ENCODE results near the gene ANKRD1. TPM values are rescaled to one million over a fixed set of nuclear protein-coding genes. Genes with fewer than 3 reads are reported as not detected.
"Not testable (repeated sequence)": the region's sequence is repeated elsewhere in the genome, so short reads cannot be mapped to it uniquely, and the experiment has no call there.

The ANKRD1 gene
- polyA plus RNA-seq, 2 donors = 0.96 to 1.1 TPM

GRCh38 chr10:90890347-90890746, 30.5 kb downstream of the ANKRD1 start:
- peaks cover 2 to 6% of the 10 kb centered on the region in 2 donors for H3K36me3 ChIP-seq (ENCODE audit: control insufficient read depth in 2 of 2, insufficient read depth in 2 of 2, low read length in 1 of 2)
- H3K4me1 ChIP-seq (ENCODE audit: control insufficient read depth in 2 of 2, insufficient read depth in 2 of 2, low read length in 1 of 2) = no peaks in the 10 kb centered on the region
- H3K4me3 ChIP-seq (ENCODE audit: low read depth in 1 of 2, low read length in 2 of 2) = no peak overlapping the region
- no peak overlapping the region for H3K27ac ChIP-seq (ENCODE audit: low read depth in 2 of 2, low read length in 1 of 2)
- 83 to 94% methylated on average over 2 of the region's 2 CpGs for WGBS, 2 donors
- no peaks in the 10 kb centered on the region for H3K9me3 ChIP-seq (ENCODE audit: control insufficient read depth in 2 of 2, insufficient read depth in 1 of 2, low read depth in 1 of 2, low read length in 1 of 2)
- H3K27me3 ChIP-seq (ENCODE audit: control insufficient read depth in 1 of 2, insufficient read depth in 2 of 2, low read length in 2 of 2) = no peaks in the 10 kb centered on the region

GRCh38 chr10:90889636-90890035, 31.3 kb downstream of the ANKRD1 start:
- H3K4me3 ChIP-seq (ENCODE audit: low read depth in 1 of 2, low read length in 2 of 2) = no peak overlapping the region
- no peaks in the 10 kb centered on the region for H3K4me1 ChIP-seq (ENCODE audit: control insufficient read depth in 2 of 2, insufficient read depth in 2 of 2, low read length in 1 of 2)
- no peaks in the 10 kb centered on the region for H3K27me3 ChIP-seq (ENCODE audit: control insufficient read depth in 1 of 2, insufficient read depth in 2 of 2, low read length in 2 of 2)
- H3K9me3 ChIP-seq (ENCODE audit: control insufficient read depth in 2 of 2, insufficient read depth in 1 of 2, low read depth in 1 of 2, low read length in 1 of 2) = no peaks in the 10 kb centered on the region
- peaks cover 2 to 6% of the 10 kb centered on the region in 2 donors for H3K36me3 ChIP-seq (ENCODE audit: control insufficient read depth in 2 of 2, insufficient read depth in 2 of 2, low read length in 1 of 2)
- WGBS, 2 donors = 87 to 95% methylated on average over 1 of the region's 1 CpG
- H3K27ac ChIP-seq (ENCODE audit: low read depth in 2 of 2, low read length in 1 of 2) = no peak overlapping the region

DNA sequence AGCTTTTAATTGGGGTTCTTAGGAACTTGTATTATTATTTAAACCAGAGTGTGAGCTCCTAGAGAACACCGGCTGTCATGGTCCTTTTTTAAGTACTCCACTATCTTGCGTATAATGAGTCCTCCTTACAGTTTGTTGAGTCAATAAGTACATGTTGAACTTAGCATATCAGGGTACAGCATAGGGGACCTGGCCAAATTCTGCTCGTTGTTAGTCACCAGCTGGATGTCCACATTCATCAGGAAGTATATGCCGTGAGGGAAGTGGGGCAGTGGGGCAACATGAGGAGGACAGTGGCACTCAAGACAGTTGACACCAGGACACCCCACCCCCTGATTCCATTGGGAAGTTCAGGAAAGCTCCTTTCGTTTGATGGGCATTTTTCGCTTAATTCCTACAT, 32.5 kb downstream of the ANKRD1 start:
- Histone ChIP-seq H3K36me3 (ENCODE audit: control insufficient read depth in 2 of 2, insufficient read depth in 2 of 2, low read length in 1 of 2) (peaks cover 5 to 6% of the 10 kb centered on the region in 2 donors), H3K4me1 (ENCODE audit: control insufficient read depth in 2 of 2, insufficient read depth in 2 of 2, low read length in 1 of 2) (no peaks in the 10 kb centered on the region), H3K27ac (ENCODE audit: low read depth in 2 of 2, low read length in 1 of 2) (no peak overlapping the region), H3K4me3 (ENCODE audit: low read depth in 1 of 2, low read length in 2 of 2) (no peak overlapping the region), H3K27me3 (ENCODE audit: control insufficient read depth in 1 of 2, insufficient read depth in 2 of 2, low read length in 2 of 2) (no peaks in the 10 kb centered on the region), H3K9me3 (ENCODE audit: control insufficient read depth in 2 of 2, insufficient read depth in 1 of 2, low read depth in 1 of 2, low read length in 1 of 2) (no peaks in the 10 kb centered on the region)
- 92 to 94% methylated on average over 6 of the region's 6 CpGs for WGBS, 2 donors

- peaks cover 5 to 6% of the 10 kb centered on the region in 2 donors for H3K36me3 ChIP-seq (ENCODE audit: control insufficient read depth in 2 of 2, insufficient read depth in 2 of 2, low read length in 1 of 2)
Measured at GRCh38 chr10:90887555-90887954, 33.3 kb downstream of the ANKRD1 start.

GRCh38 chr10:90885176-90885575, 35.7 kb downstream of the ANKRD1 start:
- no peak overlapping the region for H3K27ac ChIP-seq (ENCODE audit: low read depth in 2 of 2, low read length in 1 of 2)
- H3K4me3 ChIP-seq (ENCODE audit: low read depth in 1 of 2, low read length in 2 of 2) = no peak overlapping the region
- H3K36me3 ChIP-seq (ENCODE audit: control insufficient read depth in 2 of 2, insufficient read depth in 2 of 2, low read length in 1 of 2) = peaks cover 5 to 6% of the 10 kb centered on the region in 2 donors
- no peaks in the 10 kb centered on the region for H3K27me3 ChIP-seq (ENCODE audit: control insufficient read depth in 1 of 2, insufficient read depth in 2 of 2, low read length in 2 of 2)
- H3K9me3 ChIP-seq (ENCODE audit: control insufficient read depth in 2 of 2, insufficient read depth in 1 of 2, low read depth in 1 of 2, low read length in 1 of 2) = no peaks in the 10 kb centered on the region
- 98 to 100% methylated on average over 1 of the region's 1 CpG for WGBS, 2 donors
- H3K4me1 ChIP-seq (ENCODE audit: control insufficient read depth in 2 of 2, insufficient read depth in 2 of 2, low read length in 1 of 2) = no peaks in the 10 kb centered on the region

More at GRCh38 chr10:90887555-90887954, 33.3 kb downstream of the ANKRD1 start:
- no peaks in the 10 kb centered on the region for H3K9me3 ChIP-seq (ENCODE audit: control insufficient read depth in 2 of 2, insufficient read depth in 1 of 2, low read depth in 1 of 2, low read length in 1 of 2)
- WGBS, 2 donors = 62 to 69% methylated on average over 6 of the region's 6 CpGs
- no peaks in the 10 kb centered on the region for H3K4me1 ChIP-seq (ENCODE audit: control insufficient read depth in 2 of 2, insufficient read depth in 2 of 2, low read length in 1 of 2)
- H3K27me3 ChIP-seq (ENCODE audit: control insufficient read depth in 1 of 2, insufficient read depth in 2 of 2, low read length in 2 of 2) = no peaks in the 10 kb centered on the region
- no peak overlapping the region for H3K4me3 ChIP-seq (ENCODE audit: low read depth in 1 of 2, low read length in 2 of 2)
- no peak overlapping the region for H3K27ac ChIP-seq (ENCODE audit: low read depth in 2 of 2, low read length in 1 of 2)

DNA sequence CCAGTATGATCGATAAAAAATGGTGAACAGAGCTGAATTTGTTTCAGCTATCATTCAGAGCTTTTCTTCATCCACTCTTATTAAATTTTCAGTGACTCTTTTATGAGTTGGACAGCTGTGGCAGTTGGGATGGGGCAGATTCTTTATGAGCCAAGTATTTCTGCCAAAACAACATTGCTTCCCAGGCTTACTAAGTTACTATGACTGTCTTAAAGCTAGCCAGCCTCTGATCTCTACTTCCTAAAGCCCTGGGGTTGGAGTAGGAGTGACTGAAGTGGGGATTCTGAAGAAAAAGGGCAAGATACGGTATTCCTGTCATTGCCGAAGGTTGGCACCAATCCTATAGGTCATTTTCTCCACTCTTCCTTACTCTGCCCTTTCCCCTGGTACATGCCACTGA, 36.5 kb downstream of the ANKRD1 start:
- no peaks in the 10 kb centered on the region for H3K27me3 ChIP-seq (ENCODE audit: control insufficient read depth in 1 of 2, insufficient read depth in 2 of 2, low read length in 2 of 2)
- no peaks in the 10 kb centered on the region for H3K4me1 ChIP-seq (ENCODE audit: control insufficient read depth in 2 of 2, insufficient read depth in 2 of 2, low read length in 1 of 2)
- 79 to 85% methylated on average over 3 of the region's 3 CpGs for WGBS, 2 donors
- no peak overlapping the region for H3K27ac ChIP-seq (ENCODE audit: low read depth in 2 of 2, low read length in 1 of 2)
- H3K4me3 ChIP-seq (ENCODE audit: low read depth in 1 of 2, low read length in 2 of 2) = no peak overlapping the region
- H3K36me3 ChIP-seq (ENCODE audit: control insufficient read depth in 2 of 2, insufficient read depth in 2 of 2, low read length in 1 of 2) = peaks cover 5 to 6% of the 10 kb centered on the region in 2 donors
- H3K9me3 ChIP-seq (ENCODE audit: control insufficient read depth in 2 of 2, insufficient read depth in 1 of 2, low read depth in 1 of 2, low read length in 1 of 2) = no peaks in the 10 kb centered on the region

- not testable (repeated sequence) for H3K27ac ChIP-seq (ENCODE audit: low read depth in 2 of 2, low read length in 1 of 2); H3K4me3 ChIP-seq (ENCODE audit: low read depth in 1 of 2, low read length in 2 of 2); H3K4me1 ChIP-seq (ENCODE audit: control insufficient read depth in 2 of 2, insufficient read depth in 2 of 2, low read length in 1 of 2); H3K27me3 ChIP-seq (ENCODE audit: control insufficient read depth in 1 of 2, insufficient read depth in 2 of 2, low read length in 2 of 2); H3K9me3 ChIP-seq (ENCODE audit: control insufficient read depth in 2 of 2, insufficient read depth in 1 of 2, low read depth in 1 of 2, low read length in 1 of 2)
- H3K36me3 ChIP-seq (ENCODE audit: control insufficient read depth in 2 of 2, insufficient read depth in 2 of 2, low read length in 1 of 2) = peaks cover 3 to 14% of the 10 kb centered on the region in 2 donors
- WGBS, 2 donors = 69 to 76% methylated on average over 8 of the region's 8 CpGs
Measured at GRCh38 chr10:90880059-90880719, 40.7 kb downstream of the ANKRD1 start.

- Histone ChIP-seq H3K4me1 (ENCODE audit: control insufficient read depth in 2 of 2, insufficient read depth in 2 of 2, low read length in 1 of 2) (no peaks in the 10 kb centered on the region), H3K36me3 (ENCODE audit: control insufficient read depth in 2 of 2, insufficient read depth in 2 of 2, low read length in 1 of 2) (peaks cover 3 to 11% of the 10 kb centered on the region in 2 donors), H3K27me3 (ENCODE audit: control insufficient read depth in 1 of 2, insufficient read depth in 2 of 2, low read length in 2 of 2) (no peaks in the 10 kb centered on the region), H3K27ac (ENCODE audit: low read depth in 2 of 2, low read length in 1 of 2) (no peak overlapping the region), H3K9me3 (ENCODE audit: control insufficient read depth in 2 of 2, insufficient read depth in 1 of 2, low read depth in 1 of 2, low read length in 1 of 2) (no peaks in the 10 kb centered on the region), H3K4me3 (ENCODE audit: low read depth in 1 of 2, low read length in 2 of 2) (no peak overlapping the region)
- 84 to 89% methylated on average over 2 of the region's 2 CpGs for WGBS, 2 donors
Measured at GRCh38 chr10:90879062-90879461, 41.8 kb downstream of the ANKRD1 start.

- H3K9me3 ChIP-seq (ENCODE audit: control insufficient read depth in 2 of 2, insufficient read depth in 1 of 2, low read depth in 1 of 2, low read length in 1 of 2) = no peaks in the 10 kb centered on the region
- peaks cover 3 to 11% of the 10 kb centered on the region in 2 donors for H3K36me3 ChIP-seq (ENCODE audit: control insufficient read depth in 2 of 2, insufficient read depth in 2 of 2, low read length in 1 of 2)
- H3K4me1 ChIP-seq (ENCODE audit: control insufficient read depth in 2 of 2, insufficient read depth in 2 of 2, low read length in 1 of 2) = peaks cover 0 to 2% of the 10 kb centered on the region in 2 donors
- H3K27me3 ChIP-seq (ENCODE audit: control insufficient read depth in 1 of 2, insufficient read depth in 2 of 2, low read length in 2 of 2) = no peaks in the 10 kb centered on the region
- H3K27ac ChIP-seq (ENCODE audit: low read depth in 2 of 2, low read length in 1 of 2) = no peak overlapping the region
- peak overlapping the region; percentile 83 to 95 for H3K4me3 ChIP-seq (ENCODE audit: low read depth in 1 of 2, low read length in 2 of 2)
- WGBS, 2 donors = 22 to 26% methylated on average over 8 of the region's 8 CpGs
Measured at GRCh38 chr10:90872648-90873020, 48.3 kb downstream of the ANKRD1 start.
